Panc1 (cell line): ENCODE measurements around the gene RABGAP1L. TPM values are rescaled to one million over a fixed set of nuclear protein-coding genes. Genes with fewer than 3 reads are reported as not detected.

Experiments used
- ATAC-seq: fragments of 200-7000 bp; cut with Tn5 transposase; 2 replicates; pipeline ENCODE4 v1.9.1; 2020; ENCODE audit warnings: mild to moderate bottlenecking, moderate library complexity
- BruUV-seq: library from RNA; stranded (reverse); fragments of 400-500 nt; replicated peaks from 2 replicates; lab custom pipeline; 2021; lab: Mats Ljungman, UMichigan
- CTCF ChIA-PET: fragments of 300-600 bp; sonication (Branson Sonifier 250); formaldehyde crosslinking; loops from one replicate; lab custom pipeline; 2022; ENCODE audit warnings: antibody characterized with exemption; lab: Charles Lee
- POLR2A ChIA-PET: fragments of 300-600 bp; sonication (Branson Sonifier 250); formaldehyde crosslinking; loops from one replicate; lab custom pipeline; 2022; ENCODE audit warnings: antibody characterized with exemption; lab: Charles Lee
- DNase-seq: peaks from one replicate; pipeline ENCODE4 v3.0.0-alpha.2; 2010; ENCODE audit warnings: low read depth, low spot score
- H3K27ac ChIP-seq: 2 replicates; pipeline ENCODE4 v1.5.1; 2011; ENCODE audit warnings: mild to moderate bottlenecking, low read length, inconsistent platforms
- H3K27me3 ChIP-seq: fragments of 200-500 bp; sonication (Bioruptor generic); 2 replicates; pipeline ENCODE4 v1.6.0; 2014; ENCODE audit warnings: low read length, inconsistent platforms; ENCODE audit not compliant: control insufficient read depth, insufficient read depth
- H3K36me3 ChIP-seq: fragments of 200-500 bp; sonication (Bioruptor generic); 2 replicates; pipeline ENCODE4 v1.5.1; 2014; ENCODE audit warnings: inconsistent platforms, mild to moderate bottlenecking, low read length, moderate library complexity; ENCODE audit not compliant: control insufficient read depth, insufficient read depth
- H3K4me1 ChIP-seq: 2 replicates; pipeline ENCODE4 v1.5.1; 2011; ENCODE audit warnings: inconsistent platforms, mild to moderate bottlenecking, low read length, moderate library complexity; ENCODE audit not compliant: control insufficient read depth, insufficient read depth
- H3K4me3 ChIP-seq, 2 experiments: 2 replicates each; pipeline ENCODE4 v1.5.1; 2011 to 2012; ENCODE audit warnings: low read depth in 2 of 2, low read length in 2 of 2, mild to moderate bottlenecking in 2 of 2, inconsistent platforms in 1 of 2, moderate library complexity in 1 of 2
- H3K9me3 ChIP-seq: fragments of 200-500 bp; sonication (Bioruptor generic); 2 replicates; pipeline ENCODE4 v1.5.1; 2014; ENCODE audit warnings: low read depth, mild to moderate bottlenecking, inconsistent platforms, low read length, moderate library complexity; ENCODE audit not compliant: control insufficient read depth, insufficient read depth
- POLR2AphosphoS5 ChIP-seq: IDR thresholded peaks from 2 replicates; pipeline ENCODE4 v1.6.1; 2012; ENCODE audit warnings: mild to moderate bottlenecking, low read depth, low read length, moderate library complexity
- SIN3A ChIP-seq: IDR thresholded peaks from 2 replicates; pipeline ENCODE4 v1.6.1; 2012; ENCODE audit warnings: low read depth, mild to moderate bottlenecking, low read length, moderate library complexity, borderline replicate concordance; ENCODE audit not compliant: insufficient read depth
- TCF7L2 ChIP-seq: IDR thresholded peaks from 2 replicates; pipeline ENCODE4 v1.6.1; 2011; ENCODE audit warnings: mild to moderate bottlenecking, low read depth, low read length, inconsistent platforms
- in situ Hi-C: cut with HindIII; loops from 2 replicates; pipeline ENCODE4 v1.10.0; 2016; ENCODE audit warnings: low sequenced_read_pairs, low pct_unique_long_range_greater_than_20kb
- intact Hi-C: fragments of 100-400 bp; cut with micrococcal nuclease; formaldehyde crosslinking; loops from one replicate; pipeline ENCODE4 v1.10.0; 2022; ENCODE audit not compliant: unreplicated experiment
- total RNA-seq: library from RNA; stranded (reverse); gene quantifications from one replicate; pipeline ENCODE4 v1.2.1, GENCODE V29; 2021; ENCODE audit not compliant: unreplicated experiment
- TF ChIP-seq, protein P1 (sequence below): fragments of 450-650 bp; IDR thresholded peaks from 2 replicates; pipeline ENCODE4 v1.5.1; 2017; ENCODE audit warnings: mild to moderate bottlenecking
- TF ChIP-seq, protein P2 (sequence below), 2 experiments: IDR thresholded peaks; 2 replicates each; pipeline ENCODE4 v1.6.1; 2011 to 2012; ENCODE audit warnings: low read depth in 2 of 2, control low read depth in 1 of 2, low read length in 1 of 2, mild to moderate bottlenecking in 1 of 2, moderate library complexity in 1 of 2; ENCODE audit not compliant: insufficient read depth in 1 of 2

Gene RABGAP1L
- total RNA-seq, 1 experiment from 2014 or later, result 37.0 TPM

DNA sequence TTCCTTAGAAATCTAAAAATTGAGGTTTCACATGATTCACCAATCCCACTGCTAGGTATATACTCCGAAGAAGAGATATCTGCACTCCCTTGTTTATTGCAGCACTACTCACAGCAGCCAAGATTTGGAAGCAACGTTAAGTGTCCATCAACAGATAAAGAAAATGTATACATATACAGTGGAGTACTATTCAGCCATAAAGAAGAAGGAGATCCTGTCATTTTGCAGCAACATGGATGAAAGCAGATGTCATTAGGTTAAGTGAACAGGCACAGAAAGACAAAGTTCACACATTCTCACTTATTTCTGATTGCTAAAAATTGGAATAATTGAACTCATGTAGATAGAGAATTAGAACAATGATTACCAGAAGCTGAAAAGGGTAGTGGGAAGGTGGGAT lies 56.4 kb downstream of the RABGAP1L start:
- TF ChIP-seq POLR2AphosphoS5 (no peak), TCF7L2 (no peak), SIN3A (no peak)
- TF ChIP-seq, protein P1, sequence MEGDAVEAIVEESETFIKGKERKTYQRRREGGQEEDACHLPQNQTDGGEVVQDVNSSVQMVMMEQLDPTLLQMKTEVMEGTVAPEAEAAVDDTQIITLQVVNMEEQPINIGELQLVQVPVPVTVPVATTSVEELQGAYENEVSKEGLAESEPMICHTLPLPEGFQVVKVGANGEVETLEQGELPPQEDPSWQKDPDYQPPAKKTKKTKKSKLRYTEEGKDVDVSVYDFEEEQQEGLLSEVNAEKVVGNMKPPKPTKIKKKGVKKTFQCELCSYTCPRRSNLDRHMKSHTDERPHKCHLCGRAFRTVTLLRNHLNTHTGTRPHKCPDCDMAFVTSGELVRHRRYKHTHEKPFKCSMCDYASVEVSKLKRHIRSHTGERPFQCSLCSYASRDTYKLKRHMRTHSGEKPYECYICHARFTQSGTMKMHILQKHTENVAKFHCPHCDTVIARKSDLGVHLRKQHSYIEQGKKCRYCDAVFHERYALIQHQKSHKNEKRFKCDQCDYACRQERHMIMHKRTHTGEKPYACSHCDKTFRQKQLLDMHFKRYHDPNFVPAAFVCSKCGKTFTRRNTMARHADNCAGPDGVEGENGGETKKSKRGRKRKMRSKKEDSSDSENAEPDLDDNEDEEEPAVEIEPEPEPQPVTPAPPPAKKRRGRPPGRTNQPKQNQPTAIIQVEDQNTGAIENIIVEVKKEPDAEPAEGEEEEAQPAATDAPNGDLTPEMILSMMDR, result no peak
- TF ChIP-seq, protein P2, sequence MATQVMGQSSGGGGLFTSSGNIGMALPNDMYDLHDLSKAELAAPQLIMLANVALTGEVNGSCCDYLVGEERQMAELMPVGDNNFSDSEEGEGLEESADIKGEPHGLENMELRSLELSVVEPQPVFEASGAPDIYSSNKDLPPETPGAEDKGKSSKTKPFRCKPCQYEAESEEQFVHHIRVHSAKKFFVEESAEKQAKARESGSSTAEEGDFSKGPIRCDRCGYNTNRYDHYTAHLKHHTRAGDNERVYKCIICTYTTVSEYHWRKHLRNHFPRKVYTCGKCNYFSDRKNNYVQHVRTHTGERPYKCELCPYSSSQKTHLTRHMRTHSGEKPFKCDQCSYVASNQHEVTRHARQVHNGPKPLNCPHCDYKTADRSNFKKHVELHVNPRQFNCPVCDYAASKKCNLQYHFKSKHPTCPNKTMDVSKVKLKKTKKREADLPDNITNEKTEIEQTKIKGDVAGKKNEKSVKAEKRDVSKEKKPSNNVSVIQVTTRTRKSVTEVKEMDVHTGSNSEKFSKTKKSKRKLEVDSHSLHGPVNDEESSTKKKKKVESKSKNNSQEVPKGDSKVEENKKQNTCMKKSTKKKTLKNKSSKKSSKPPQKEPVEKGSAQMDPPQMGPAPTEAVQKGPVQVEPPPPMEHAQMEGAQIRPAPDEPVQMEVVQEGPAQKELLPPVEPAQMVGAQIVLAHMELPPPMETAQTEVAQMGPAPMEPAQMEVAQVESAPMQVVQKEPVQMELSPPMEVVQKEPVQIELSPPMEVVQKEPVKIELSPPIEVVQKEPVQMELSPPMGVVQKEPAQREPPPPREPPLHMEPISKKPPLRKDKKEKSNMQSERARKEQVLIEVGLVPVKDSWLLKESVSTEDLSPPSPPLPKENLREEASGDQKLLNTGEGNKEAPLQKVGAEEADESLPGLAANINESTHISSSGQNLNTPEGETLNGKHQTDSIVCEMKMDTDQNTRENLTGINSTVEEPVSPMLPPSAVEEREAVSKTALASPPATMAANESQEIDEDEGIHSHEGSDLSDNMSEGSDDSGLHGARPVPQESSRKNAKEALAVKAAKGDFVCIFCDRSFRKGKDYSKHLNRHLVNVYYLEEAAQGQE (IDR thresholded peaks at IDR 0.05; ENCODE audit: insufficient read depth in 1 of 2, low read depth in 2 of 2, low read length in 1 of 2), result no peak
- Histone ChIP-seq H3K36me3 (no peaks in the 10 kb centered on the region), H3K4me1 (peaks cover 13% of the 10 kb centered on the region), H3K4me3 (no peak overlapping the region), H3K27me3 (no peaks in the 10 kb centered on the region), H3K9me3 (no peaks in the 10 kb centered on the region), H3K27ac (no peak overlapping the region)
- no peak for ATAC-seq
- CTCF ChIA-PET, result no interaction called here
- BruUV-seq, result no TSS peak
- intact Hi-C loops (loop anchor here (5.0 to 10.0 kb wide), 2 partner anchors 123 to 241 kb away; no protein-coding TSS in a partner anchor), in situ Hi-C loops (no loop called here)
- POLR2A ChIA-PET, result no interaction called here
- DNase-seq, result no peak

DNA sequence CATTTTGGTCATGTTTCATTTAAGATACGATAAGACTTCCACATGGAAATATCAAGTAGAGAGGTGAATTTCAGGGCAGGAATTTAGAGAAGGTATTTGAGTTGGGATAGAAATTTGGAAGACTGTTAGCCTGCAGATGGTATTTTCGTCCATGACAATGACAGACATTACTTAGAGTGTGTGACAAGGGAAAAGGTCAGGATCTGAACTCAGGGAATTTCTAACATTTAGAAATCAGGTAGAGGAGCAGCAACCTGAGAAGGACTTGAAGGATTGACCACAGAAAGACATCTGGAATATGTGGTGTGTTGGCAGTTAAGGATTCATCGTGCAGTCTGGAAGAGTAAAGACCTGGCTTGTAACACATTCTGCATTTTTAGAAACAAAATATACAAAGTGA lies 57.9 kb downstream of the RABGAP1L start:
- ChIA-PET CTCF (interaction anchor here (0.6 to 1.4 kb wide), 3 partner anchors 43 to 219 kb away, joined by 3 to 5 read pairs (median 3); no protein-coding TSS in a partner anchor), POLR2A (no interaction called here)
- no peak for DNase-seq
- H3K4me1 ChIP-seq, result peaks cover 13% of the 10 kb centered on the region
- BruUV-seq, result no TSS peak
- in situ Hi-C loops (no loop called here), intact Hi-C loops (loop anchor here (5.0 to 10.0 kb wide), 2 partner anchors 125 to 242 kb away; no protein-coding TSS in a partner anchor)
- no peak for TF ChIP-seq POLR2AphosphoS5
- TF ChIP-seq, protein P2 (IDR thresholded peaks at IDR 0.05; ENCODE audit: insufficient read depth in 1 of 2, low read depth in 2 of 2, low read length in 1 of 2), result no peak
- H3K27ac ChIP-seq, result peak overlapping the region; percentile 39; the same call in 1 of the 2 replicates
- H3K9me3 ChIP-seq, result peaks cover under 1% of the 10 kb centered on the region; the same call in 1 of the 2 replicates
- no peak for ATAC-seq
- H3K4me3 ChIP-seq, result no peak overlapping the region
- H3K27me3 ChIP-seq, result no peaks in the 10 kb centered on the region
- no peaks in the 10 kb centered on the region for H3K36me3 ChIP-seq
